ENCODE data around the gene OR5B12. TPM values are rescaled to one million over a fixed set of nuclear protein-coding genes. Genes with fewer than 3 reads are reported as not detected.

The OR5B12 gene
- total and polyA plus RNA-seq, 2 of the 8 experiments (the other 6 are each of a cell fraction or from before 2014, with no cell fraction given), result not detected

- TF ChIP-seq, protein P1, sequence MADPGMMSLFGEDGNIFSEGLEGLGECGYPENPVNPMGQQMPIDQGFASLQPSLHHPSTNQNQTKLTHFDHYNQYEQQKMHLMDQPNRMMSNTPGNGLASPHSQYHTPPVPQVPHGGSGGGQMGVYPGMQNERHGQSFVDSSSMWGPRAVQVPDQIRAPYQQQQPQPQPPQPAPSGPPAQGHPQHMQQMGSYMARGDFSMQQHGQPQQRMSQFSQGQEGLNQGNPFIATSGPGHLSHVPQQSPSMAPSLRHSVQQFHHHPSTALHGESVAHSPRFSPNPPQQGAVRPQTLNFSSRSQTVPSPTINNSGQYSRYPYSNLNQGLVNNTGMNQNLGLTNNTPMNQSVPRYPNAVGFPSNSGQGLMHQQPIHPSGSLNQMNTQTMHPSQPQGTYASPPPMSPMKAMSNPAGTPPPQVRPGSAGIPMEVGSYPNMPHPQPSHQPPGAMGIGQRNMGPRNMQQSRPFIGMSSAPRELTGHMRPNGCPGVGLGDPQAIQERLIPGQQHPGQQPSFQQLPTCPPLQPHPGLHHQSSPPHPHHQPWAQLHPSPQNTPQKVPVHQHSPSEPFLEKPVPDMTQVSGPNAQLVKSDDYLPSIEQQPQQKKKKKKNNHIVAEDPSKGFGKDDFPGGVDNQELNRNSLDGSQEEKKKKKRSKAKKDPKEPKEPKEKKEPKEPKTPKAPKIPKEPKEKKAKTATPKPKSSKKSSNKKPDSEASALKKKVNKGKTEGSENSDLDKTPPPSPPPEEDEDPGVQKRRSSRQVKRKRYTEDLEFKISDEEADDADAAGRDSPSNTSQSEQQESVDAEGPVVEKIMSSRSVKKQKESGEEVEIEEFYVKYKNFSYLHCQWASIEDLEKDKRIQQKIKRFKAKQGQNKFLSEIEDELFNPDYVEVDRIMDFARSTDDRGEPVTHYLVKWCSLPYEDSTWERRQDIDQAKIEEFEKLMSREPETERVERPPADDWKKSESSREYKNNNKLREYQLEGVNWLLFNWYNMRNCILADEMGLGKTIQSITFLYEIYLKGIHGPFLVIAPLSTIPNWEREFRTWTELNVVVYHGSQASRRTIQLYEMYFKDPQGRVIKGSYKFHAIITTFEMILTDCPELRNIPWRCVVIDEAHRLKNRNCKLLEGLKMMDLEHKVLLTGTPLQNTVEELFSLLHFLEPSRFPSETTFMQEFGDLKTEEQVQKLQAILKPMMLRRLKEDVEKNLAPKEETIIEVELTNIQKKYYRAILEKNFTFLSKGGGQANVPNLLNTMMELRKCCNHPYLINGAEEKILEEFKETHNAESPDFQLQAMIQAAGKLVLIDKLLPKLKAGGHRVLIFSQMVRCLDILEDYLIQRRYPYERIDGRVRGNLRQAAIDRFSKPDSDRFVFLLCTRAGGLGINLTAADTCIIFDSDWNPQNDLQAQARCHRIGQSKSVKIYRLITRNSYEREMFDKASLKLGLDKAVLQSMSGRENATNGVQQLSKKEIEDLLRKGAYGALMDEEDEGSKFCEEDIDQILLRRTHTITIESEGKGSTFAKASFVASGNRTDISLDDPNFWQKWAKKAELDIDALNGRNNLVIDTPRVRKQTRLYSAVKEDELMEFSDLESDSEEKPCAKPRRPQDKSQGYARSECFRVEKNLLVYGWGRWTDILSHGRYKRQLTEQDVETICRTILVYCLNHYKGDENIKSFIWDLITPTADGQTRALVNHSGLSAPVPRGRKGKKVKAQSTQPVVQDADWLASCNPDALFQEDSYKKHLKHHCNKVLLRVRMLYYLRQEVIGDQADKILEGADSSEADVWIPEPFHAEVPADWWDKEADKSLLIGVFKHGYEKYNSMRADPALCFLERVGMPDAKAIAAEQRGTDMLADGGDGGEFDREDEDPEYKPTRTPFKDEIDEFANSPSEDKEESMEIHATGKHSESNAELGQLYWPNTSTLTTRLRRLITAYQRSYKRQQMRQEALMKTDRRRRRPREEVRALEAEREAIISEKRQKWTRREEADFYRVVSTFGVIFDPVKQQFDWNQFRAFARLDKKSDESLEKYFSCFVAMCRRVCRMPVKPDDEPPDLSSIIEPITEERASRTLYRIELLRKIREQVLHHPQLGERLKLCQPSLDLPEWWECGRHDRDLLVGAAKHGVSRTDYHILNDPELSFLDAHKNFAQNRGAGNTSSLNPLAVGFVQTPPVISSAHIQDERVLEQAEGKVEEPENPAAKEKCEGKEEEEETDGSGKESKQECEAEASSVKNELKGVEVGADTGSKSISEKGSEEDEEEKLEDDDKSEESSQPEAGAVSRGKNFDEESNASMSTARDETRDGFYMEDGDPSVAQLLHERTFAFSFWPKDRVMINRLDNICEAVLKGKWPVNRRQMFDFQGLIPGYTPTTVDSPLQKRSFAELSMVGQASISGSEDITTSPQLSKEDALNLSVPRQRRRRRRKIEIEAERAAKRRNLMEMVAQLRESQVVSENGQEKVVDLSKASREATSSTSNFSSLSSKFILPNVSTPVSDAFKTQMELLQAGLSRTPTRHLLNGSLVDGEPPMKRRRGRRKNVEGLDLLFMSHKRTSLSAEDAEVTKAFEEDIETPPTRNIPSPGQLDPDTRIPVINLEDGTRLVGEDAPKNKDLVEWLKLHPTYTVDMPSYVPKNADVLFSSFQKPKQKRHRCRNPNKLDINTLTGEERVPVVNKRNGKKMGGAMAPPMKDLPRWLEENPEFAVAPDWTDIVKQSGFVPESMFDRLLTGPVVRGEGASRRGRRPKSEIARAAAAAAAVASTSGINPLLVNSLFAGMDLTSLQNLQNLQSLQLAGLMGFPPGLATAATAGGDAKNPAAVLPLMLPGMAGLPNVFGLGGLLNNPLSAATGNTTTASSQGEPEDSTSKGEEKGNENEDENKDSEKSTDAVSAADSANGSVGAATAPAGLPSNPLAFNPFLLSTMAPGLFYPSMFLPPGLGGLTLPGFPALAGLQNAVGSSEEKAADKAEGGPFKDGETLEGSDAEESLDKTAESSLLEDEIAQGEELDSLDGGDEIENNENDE (IDR thresholded peaks at IDR 0.05; ENCODE audit: insufficient replicate concordance, low read length), result no peak
- TF ChIP-seq BACH1 (IDR thresholded peaks at IDR 0.05; ENCODE audit: low read length) (no peak), HDAC2 (IDR thresholded peaks at IDR 0.05; ENCODE audit: borderline replicate concordance in 1 of 2, low read depth in 2 of 2, low read length in 2 of 2) (no peak), SIN3A (conservative IDR thresholded peaks at IDR 0.05 in 1 of 2, IDR thresholded peaks at IDR 0.05 in 1 of 2; ENCODE audit: low read depth in 1 of 2, low read length in 2 of 2) (no peak), TCF12 (IDR thresholded peaks at IDR 0.05; ENCODE audit: low read depth, low read length) (no peak), JUND (IDR thresholded peaks at IDR 0.05; ENCODE audit: low read length) (no peak), BCL11A (IDR thresholded peaks at IDR 0.05; ENCODE audit: low read depth in 2 of 2, low read length in 2 of 2) (no peak), CEBPB (IDR thresholded peaks at IDR 0.05; ENCODE audit: low read depth, low read length) (no peak)
- TF ChIP-seq, protein P2, sequence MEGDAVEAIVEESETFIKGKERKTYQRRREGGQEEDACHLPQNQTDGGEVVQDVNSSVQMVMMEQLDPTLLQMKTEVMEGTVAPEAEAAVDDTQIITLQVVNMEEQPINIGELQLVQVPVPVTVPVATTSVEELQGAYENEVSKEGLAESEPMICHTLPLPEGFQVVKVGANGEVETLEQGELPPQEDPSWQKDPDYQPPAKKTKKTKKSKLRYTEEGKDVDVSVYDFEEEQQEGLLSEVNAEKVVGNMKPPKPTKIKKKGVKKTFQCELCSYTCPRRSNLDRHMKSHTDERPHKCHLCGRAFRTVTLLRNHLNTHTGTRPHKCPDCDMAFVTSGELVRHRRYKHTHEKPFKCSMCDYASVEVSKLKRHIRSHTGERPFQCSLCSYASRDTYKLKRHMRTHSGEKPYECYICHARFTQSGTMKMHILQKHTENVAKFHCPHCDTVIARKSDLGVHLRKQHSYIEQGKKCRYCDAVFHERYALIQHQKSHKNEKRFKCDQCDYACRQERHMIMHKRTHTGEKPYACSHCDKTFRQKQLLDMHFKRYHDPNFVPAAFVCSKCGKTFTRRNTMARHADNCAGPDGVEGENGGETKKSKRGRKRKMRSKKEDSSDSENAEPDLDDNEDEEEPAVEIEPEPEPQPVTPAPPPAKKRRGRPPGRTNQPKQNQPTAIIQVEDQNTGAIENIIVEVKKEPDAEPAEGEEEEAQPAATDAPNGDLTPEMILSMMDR (IDR thresholded peaks at IDR 0.05; ENCODE audit: control extremely low read depth in 1 of 3, insufficient read depth in 1 of 3, low read depth in 1 of 3, low read length in 3 of 3), result no peak
Observed at GRCh38 chr11:58429273-58429672, 12.8 kb downstream of the OR5B12 start (continued).
